Measurements from ENCODE around the gene ZNF502.

The ZNF502 gene

GRCh38 chr3:44771424-44772098 is 59.1 kb downstream of the ZNF502 start:
- DNase-seq = no peak

GRCh38 chr3:44772099-44772442 is 59.6 kb downstream of the ZNF502 start:
- DNase-seq = no peak
